Measurements from ENCODE around the gene ADCY1.

The ADCY1 gene

GRCh38 chr7:45683556-45684148 lies 109.5 kb downstream of the ADCY1 start:
- DNase-seq (ENCODE audit: low spot score) = no peak
- in situ Hi-C loops (cut with MboI; ENCODE audit: low sequenced_read_pairs, unreplicated experiment) = no loop called here
- no peak for TF ChIP-seq CTCF (IDR thresholded peaks at IDR 0.05; ENCODE audit: borderline replicate concordance, control extremely low read depth, extremely low read depth, insufficient read depth, missing control alignments)

DNA sequence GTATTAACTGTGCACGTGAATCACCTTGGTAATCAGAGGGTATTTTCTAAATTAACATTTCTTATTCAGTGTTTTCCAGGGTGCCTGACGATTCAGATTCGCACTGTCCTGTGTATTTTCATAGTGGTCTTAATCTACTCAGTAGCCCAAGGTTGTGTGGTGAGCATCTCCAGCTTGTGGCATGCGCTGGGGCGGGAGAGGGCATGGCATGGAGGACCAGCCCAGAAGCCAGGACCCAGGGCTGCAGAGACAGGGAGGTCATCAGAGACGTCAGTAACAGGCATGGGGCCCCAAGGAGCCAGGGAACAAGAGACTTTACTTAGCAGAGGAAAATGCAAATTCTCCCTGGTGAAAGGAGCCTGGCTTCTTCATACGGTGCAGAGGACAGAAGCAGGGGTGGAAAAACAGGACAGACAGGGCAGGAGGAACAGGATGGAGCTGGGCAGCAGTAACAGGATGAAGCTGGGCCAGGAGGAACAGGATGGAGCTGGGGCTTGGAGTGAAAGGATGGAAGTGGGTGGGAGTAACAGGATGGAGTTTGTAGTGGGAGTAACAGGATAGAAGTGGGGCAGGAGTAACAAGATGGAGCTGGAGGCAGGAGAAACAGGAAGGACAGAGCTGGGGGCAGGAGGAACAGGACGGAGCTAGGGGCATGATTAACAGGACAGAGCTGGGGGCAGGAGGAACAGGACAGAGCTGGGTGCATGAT lies 110.9 kb downstream of the ADCY1 start:
- DNase-seq (ENCODE audit: low spot score) = no peak
- in situ Hi-C loops (cut with MboI; ENCODE audit: low sequenced_read_pairs, unreplicated experiment) = no loop called here
- TF ChIP-seq CTCF (IDR thresholded peaks at IDR 0.05; ENCODE audit: borderline replicate concordance, control extremely low read depth, extremely low read depth, insufficient read depth, missing control alignments) = no peak

DNA sequence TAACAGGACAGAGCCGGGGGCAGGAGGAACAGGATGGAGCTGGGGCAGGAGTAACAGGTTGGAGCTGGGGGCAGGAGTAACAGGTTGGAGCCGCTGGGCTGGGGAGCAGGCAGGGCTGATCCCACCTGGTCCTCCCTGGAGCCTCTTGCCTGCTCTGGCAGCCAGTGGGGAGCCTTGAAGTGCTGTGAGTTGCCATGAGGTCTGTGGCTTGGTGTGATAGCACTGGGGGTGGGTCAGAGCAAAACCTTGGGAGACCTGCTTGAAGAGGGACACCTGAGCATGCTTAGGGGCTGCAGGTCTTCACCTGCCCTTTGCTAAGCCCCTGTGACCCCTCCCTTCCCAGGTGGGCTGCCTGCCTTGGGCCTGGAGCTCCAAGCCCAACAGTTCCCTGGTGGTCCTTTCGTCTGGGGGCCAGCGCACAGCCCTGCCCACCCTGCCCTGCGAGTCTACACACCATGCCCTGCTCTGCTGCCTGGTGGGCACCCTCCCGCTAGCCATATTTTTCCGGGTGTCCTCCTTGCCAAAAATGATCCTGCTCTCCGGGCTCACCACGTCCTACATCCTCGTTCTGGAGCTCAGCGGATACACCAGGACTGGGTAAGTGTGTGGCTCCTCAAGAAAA lies 111.6 kb downstream of the ADCY1 start:
- no peak for DNase-seq (ENCODE audit: low spot score)
- TF ChIP-seq CTCF (IDR thresholded peaks at IDR 0.05; ENCODE audit: borderline replicate concordance, control extremely low read depth, extremely low read depth, insufficient read depth, missing control alignments) = no peak
- in situ Hi-C loops (cut with MboI; ENCODE audit: low sequenced_read_pairs, unreplicated experiment) = no loop called here

- in situ Hi-C loops (cut with MboI; ENCODE audit: low sequenced_read_pairs, unreplicated experiment) = no loop called here
- no peak for TF ChIP-seq CTCF (IDR thresholded peaks at IDR 0.05; ENCODE audit: borderline replicate concordance, control extremely low read depth, extremely low read depth, insufficient read depth, missing control alignments)
- no peak for DNase-seq (ENCODE audit: low spot score)
These were observed 112.4 kb downstream of the ADCY1 start for GRCh38 chr7:45686441-45687184.

GRCh38 chr7:45687185-45687560 lies 113.0 kb downstream of the ADCY1 start:
- DNase-seq (ENCODE audit: low spot score) = no peak
- TF ChIP-seq CTCF (IDR thresholded peaks at IDR 0.05; ENCODE audit: borderline replicate concordance, control extremely low read depth, extremely low read depth, insufficient read depth, missing control alignments) = no peak
- in situ Hi-C loops (cut with MboI; ENCODE audit: low sequenced_read_pairs, unreplicated experiment) = no loop called here

DNA sequence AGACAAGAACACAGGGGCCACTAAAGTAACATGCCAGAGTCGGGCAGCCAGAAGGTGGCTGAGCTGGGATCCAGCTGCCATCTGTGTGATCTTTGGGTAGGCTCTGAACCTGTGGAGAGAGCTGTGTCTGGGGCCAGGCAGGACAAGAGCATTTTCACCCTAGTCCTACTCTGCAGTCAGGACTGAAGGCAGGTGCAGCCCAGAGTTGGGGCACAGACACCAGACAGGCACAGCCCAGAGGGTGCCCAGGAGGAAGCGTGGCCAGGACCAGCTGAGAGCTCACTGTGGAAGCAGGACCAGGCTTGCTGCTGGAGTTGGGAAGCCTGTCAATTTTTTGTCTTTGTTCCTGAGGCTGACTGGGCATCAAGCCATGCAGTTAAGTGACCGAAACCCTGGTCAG lies 113.6 kb downstream of the ADCY1 start:
- in situ Hi-C loops (cut with MboI; ENCODE audit: low sequenced_read_pairs, unreplicated experiment) = no loop called here
- no peak for DNase-seq (ENCODE audit: low spot score)
- no peak for TF ChIP-seq CTCF (IDR thresholded peaks at IDR 0.05; ENCODE audit: borderline replicate concordance, control extremely low read depth, extremely low read depth, insufficient read depth, missing control alignments)
